HG03442 (cell line): ENCODE measurements around the gene SNAPIN.
"Not testable (repeated sequence)": the region's sequence is repeated elsewhere in the genome, so short reads cannot be mapped to it uniquely, and the experiment has no call there.

ENCODE experiments used
- ATAC-seq: cut with Tn5 transposase; IDR thresholded peaks from one replicate; pipeline ENCODE4 v1.9.1; 2021; ENCODE audit warnings: mild to moderate bottlenecking, moderate library complexity; ENCODE audit not compliant: unreplicated experiment

Gene SNAPIN

DNA sequence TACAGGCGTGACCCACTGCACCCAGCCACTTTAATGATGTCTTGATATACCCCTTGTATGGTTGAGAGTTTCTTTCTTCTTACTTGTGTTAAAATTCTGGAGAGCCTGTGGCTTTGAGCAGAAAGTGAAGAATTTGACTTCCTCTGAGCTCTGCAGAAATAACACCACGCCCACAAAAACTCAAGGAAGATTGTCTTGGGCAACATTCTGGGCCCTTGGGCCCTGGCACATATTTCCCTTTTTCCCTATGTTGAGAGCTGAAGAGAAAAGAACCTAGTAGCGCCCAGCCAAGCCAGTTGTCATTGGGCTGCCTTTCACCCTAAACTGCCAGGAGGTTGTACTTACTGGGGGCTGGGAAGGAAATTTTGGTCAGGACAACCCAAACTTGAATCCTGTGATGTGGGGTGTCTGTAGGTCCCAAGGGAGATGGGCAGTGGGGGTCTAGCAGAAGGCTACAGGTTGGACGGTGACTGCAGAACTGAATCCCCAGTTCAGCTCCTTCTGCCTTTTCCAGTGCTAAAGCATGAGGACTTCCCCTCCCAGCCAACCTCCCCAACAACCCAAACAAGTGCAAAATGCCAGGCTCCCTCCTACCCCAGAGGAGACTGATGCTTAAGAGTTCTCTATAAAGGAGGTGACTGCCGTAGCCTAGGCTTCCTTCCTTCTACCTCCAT, 11.7 kb upstream of the SNAPIN start:
- no peak for ATAC-seq

- ATAC-seq: no peak
Observed at GRCh38 chr1:153647346-153647714, 11.2 kb upstream of the SNAPIN start.

DNA sequence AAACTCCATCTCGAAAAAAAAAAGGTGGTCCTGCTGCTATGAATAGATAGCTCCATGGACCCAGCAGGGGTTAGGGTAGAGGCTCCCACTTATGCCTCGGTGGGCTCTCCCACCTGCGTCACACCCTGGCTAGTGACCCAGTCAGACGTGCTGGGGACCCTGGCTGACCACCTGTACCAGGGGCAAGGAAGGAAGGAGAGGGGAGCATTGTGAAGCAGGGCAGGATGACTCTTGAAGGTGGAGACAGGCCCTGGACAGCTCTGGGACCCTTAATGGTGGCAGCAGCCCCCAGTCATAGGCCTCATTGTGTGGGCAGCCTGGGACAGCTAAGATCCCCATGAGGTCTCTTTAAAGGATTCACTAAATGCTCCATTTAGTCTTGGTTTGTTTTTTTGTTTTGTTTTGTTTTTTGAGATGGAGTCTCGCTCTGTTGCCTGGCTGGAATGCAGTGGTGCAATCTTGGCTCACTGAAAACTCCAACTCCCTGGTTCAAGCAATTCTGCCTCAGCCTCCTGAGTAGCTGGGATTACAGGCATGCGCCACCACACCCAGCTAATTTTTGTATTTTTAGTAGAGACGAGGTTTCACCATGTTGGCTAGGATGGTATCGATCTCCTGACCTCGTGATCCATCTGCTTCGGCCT, 10.4 kb upstream of the SNAPIN start:
- ATAC-seq: no peak

DNA sequence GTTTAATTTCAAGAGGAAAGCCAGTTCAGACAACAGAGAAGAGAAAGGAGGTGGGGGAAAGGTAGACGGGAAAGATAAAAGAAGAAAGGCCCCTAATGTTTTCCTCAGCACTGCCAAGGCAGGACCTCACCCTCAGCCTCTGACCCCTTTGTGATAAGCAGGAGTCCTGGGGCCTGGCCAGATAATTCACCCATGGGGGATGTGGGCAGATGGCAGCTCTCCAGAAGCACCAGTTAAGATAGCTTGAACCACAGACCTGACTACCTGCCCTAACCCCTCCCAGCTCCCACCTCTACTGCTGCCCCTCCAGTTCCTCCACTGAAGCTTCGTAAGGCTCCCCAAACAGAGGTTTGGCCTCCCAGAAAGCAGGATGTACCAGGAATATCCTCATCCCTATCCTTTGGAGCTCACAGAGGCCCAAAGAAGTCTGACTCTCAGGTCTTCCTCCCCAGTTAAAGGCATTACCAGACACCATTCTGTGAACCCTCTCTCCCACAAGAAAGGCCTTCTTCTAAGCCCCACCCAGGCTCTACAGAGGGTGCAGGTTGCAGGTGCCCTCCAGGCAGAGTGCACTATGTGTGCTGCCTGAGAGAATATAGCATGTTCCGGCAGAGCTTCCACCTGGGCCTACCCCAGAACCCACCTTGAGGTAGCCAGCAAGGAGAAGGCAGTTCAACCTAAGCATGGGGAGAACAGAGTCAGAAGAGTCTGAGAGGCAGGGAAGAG, 9.2 kb upstream of the SNAPIN start:
- no peak for ATAC-seq

DNA sequence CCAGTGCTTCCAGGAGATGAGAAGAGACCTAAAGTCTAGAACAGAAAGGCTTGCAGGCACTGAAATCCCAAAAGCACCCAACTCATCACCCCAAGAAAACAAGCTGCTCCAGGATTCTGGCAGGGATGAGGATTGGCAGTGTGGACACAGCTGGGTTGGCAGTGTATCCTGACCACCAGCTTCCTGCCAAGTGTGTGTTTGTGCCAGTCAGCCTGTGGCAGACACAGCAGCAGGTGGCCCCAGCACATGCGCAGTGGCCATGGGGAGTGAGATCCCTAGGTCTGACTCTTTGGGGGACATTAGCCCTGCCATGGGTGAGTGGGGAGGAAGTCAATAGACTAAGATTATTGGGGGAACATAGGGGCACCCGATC, 8.7 kb upstream of the SNAPIN start:
- no peak for ATAC-seq

DNA sequence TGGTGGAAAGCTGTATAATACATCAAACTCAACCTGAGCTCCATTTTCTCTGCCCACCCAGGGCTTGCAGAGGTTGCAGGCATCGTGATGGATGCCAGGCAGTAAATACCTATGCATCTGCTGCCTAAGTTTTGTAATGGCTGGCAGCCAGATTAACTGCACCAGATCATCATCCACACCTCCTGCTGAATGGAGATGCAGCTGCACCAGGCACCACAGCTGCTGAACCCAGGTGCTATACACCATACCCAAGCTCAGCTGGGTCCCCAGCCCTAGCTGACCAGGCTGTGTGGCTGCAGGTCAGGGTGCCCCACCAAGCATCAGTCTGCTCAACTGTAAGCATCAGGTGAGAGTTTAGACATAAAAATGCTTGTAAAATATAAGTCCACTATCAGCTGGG, 6.7 kb upstream of the SNAPIN start:
- no peak for ATAC-seq

DNA sequence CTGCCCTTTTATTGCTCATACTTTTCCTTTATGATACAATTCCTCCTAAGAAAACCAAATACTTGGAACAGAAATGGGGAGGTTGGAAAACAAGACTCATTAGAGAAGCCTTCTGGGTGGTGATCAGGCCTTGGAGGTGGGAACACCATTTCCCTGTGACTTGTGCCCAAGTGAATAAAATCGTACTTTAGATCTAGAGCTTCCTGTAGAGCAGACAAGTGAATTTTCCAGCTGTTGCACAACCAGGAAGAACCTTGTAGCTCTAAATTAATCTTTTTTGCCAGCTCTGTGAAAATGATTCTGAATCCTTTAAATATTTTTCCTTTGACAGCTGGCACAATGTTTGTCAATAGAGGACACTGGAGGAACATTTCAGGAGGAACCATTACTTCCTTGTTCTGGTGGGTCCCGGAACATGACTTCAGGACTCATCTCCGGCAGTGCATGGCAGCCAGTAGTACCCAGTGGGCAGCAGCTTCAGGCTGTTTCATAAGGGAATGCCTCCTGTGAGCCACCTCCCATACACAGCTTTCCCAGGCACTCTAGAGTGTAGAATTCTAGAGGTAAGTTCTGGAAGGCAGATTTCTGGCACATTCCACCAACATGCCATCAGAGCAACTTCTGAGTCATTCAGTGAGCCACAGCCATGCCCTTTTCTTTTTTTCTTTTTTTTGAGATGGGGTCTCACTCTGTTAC, 5.5 kb upstream of the SNAPIN start:
- no peak for ATAC-seq

- ATAC-seq: no peak
Observed at GRCh38 chr1:153655333-153655732, 3.2 kb upstream of the SNAPIN start.

- no peak for ATAC-seq
Observed at GRCh38 chr1:153659175-153659534, 652 bp downstream of the SNAPIN start.

DNA sequence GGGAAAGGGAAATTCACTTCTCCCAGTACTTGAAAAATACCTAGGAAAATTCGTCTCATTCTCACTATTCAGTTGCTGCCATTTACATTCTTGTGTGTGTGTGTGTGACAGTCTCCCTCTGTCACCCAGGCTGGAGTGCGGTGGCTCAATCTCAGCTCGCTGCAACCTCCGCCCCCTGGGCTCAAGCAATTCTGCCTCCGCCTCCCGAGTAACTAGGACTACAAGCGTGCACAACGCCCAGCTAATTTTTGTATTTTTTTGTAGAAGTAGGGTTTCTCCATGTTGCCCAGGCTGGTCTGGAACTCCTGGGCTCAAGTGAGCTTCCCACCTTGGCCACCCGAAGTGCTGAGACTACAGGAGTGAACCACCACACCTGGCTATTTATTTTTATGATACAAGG, 1.2 kb downstream of the SNAPIN start:
- ATAC-seq: no peak

- no peak for ATAC-seq
Observed at GRCh38 chr1:153661111-153661708, 2.7 kb downstream of the SNAPIN start.

DNA sequence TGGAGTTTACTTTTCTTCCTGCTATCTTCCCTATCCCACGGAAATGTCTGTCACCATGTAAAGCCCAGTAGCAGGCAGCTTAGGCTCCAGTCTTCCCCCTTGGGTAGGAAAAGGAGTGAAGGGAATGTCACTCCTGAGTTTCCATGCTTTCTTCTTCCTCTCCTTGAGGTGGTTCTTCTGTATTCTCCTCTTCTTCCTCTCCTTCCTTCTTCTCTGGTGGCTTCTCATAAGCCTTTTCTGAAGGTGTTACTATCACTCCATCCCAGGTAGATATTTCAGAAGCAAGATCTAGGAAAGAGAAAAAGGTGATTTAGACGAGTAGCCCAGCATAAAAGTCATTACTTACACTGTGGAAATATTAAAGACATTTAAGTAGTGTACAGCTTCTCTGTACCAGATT, 3.8 kb downstream of the SNAPIN start:
- no peak for ATAC-seq

DNA sequence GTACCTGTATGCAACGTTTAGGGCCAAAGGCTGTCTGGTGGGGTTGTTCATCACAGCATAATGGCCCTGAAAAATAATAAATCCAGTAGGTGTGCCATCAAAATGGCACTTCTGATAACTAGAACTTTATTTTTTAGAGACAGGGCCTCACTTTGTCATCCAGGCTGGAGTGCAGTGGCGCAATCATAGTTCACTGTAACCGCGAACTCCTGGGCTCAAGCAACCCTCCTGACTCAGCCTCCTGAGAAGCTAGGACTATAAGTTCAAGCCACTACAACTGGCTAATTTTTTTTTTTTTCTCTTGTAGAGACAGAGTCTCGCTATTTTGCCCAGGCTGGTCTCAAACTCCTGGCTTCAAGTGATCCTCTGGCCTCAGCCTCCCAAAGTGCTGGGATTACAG, 4.7 kb downstream of the SNAPIN start:
- no peak for ATAC-seq

DNA sequence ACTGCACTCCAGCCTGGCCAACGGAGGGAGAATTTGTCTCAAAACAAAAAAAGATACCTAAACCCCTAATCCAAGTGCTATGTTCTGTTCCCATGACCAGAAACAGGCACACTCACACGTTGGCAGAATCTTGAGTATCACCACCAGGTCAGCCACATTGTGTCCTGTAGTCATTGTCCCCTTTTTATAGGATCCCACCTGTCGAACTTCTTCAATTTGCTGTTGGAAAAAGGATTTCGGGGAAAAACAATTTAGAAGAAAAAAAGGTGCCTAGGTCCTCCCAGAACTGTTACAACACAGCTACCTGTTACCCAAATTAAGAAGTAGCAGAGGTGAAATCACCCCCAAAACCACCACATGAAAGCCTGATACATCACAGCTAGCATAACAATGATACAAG, 8.9 kb downstream of the SNAPIN start:
- ATAC-seq: no peak

DNA sequence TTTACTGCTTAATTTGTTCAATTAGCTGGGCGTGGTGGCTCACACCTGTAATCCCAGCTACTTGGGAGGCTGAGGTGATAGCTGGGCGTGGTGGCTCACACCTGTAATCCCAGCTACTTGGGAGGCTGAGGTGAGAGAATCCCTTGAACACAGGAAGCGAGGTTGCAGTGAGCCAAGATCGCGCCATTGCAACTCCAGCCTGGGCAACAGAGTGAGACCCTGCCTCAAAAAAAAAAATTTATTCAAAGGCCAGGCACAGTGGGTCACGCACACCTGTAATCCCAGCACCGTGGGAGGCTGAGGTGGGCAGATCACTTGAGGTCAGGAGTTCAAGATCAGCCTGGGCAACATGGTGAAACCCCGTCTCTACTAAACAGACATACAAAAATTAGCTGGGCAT, 10.2 kb downstream of the SNAPIN start:
- ATAC-seq: not testable (repeated sequence)

DNA sequence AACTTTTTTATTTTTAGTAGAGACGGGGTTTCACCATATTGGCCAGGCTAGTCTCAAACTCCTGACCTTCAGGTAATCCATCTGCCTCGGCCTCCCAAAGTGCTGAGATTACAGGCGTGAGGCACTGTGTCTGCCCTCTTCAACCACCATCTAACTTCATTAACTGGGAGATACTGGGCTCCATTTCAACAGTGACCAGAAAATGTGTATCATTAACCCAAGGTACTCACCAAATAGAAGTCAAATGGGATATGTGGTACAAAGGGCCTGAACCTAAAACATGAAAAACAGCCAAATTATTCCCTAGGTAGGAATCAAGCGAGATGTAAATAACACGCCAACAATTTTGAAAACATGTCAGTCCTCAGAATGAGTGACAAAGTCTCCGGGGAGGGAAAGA, 11.1 kb downstream of the SNAPIN start:
- no peak for ATAC-seq

DNA sequence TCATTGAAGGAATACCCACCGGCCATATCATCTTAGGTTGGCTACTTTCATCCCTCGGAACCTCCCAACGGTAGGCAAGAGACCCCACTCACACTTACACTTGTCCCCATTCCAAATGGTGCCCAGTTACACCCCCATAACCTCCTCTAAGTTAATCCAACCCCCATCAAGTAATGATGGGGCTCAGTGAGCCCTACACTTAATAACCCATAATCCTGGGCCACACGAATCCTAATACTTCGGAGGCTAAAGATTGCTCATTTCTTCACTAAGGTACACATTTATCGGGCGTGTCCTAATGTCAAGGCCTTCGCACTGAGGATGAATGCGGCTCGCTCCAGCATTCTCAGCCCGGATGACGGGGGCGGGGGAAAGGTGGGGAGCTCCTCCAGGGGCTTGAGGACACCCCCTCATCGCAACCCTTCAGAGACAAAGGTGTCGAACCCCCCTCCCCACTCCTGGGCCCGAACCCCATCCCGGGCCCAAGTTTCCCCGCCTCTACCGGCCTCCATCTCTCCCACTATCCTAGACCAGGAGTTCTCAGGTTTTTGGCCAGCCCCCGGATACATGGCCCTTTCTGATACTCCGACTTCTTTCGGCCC, 11.9 kb downstream of the SNAPIN start:
- no peak for ATAC-seq

DNA sequence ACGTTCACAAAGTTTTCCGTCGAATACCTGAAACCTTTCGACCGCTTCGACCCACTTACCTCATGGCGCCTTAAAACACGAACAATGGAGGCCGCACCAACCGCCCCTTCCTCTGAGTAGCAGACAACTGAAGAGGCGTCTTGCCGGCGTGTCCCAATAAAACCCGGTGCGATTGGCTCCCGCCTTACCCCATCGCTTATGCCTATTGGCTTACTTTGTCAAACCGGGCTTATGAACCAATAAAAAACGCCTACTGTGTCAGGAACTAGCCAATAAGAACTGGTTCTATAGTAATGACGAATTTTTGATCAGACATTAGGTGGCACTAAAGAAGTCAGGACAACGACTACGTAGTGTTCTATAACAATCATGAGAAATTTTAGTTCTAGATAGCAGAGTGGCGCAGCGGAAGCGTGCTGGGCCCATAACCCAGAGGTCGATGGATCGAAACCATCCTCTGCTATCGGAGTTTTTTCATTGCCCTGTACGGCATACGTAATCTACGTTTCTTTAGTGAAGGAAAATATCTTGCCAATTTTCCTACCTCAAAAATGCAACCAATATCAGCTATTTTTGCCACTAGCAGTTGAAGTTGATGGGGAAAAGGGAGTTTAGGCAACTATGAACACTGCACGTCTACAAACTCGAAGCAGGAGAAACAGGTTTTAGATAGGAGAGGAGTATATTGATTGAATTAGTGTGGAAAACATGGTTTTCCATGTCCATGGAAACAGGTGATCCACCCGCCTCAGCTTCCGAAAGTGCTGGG, 12.5 kb downstream of the SNAPIN start, which contains the start of gene ILF2:
Gene ILF2 (minus strand): TSS at position 135 of the 769 bp plus-strand sequence. CDS start 71 bp downstream, at position 64.
- peak; percentile 87 for ATAC-seq

DNA sequence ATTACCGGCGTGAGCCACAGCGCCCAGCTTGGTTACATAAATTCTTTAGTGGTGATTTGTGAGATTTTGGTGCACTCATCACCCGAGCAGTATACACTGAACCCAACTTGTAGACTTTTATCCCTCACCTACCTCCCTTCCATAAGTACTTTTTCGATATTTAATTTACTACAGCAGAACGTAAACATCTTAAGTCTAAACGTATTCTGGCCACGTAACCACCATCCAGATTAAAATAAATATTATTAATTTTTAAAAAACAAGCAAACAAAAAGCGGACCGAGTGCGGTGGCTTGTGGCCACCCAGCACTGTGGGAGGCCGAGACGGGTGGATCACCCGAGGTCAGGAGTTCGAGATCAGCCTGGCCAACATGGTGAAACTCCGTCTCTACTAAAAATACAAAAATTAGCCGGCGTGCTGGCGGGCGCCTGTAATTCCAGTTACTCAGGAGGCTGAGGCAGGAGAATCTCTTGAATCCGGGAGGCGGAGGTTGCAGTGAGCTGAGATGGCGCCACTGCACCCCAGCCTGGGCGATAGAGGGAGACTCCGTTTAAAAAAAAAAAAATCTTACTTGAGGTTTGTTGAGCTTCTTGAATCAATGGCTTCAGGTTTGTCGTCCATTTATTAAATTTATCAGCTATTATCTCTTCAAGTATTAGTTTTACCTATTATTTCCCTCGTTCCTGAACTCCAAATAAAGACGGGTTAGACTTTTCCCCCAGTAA, 13.3 kb downstream of the SNAPIN start:
- peak; percentile 10 for ATAC-seq
